Mesenteric fat pad (tissue), 1 donor: ENCODE data around the gene GAK. TPM values are rescaled to one million over a fixed set of nuclear protein-coding genes. Genes with fewer than 3 reads are reported as not detected.

Experiments
- DNase-seq: peaks from one replicate; pipeline ENCODE4 v3.0.0-alpha.2; 2020; ENCODE audit warnings: low spot score
- total RNA-seq: library from RNA; stranded (reverse); fragmentation: NEBNext Ultra II Directional; extraction: Animal tissue kit (Norgen Biotek cat#: 25700); gene quantifications from one replicate; pipeline ENCODE4 v1.2.1, GENCODE V29; 2021
- donor health status: DM: yes; HTN: yes; CAD: no.

Gene GAK
- total RNA-seq, 1 donor from 2014 or later: 91.3 TPM

DNA sequence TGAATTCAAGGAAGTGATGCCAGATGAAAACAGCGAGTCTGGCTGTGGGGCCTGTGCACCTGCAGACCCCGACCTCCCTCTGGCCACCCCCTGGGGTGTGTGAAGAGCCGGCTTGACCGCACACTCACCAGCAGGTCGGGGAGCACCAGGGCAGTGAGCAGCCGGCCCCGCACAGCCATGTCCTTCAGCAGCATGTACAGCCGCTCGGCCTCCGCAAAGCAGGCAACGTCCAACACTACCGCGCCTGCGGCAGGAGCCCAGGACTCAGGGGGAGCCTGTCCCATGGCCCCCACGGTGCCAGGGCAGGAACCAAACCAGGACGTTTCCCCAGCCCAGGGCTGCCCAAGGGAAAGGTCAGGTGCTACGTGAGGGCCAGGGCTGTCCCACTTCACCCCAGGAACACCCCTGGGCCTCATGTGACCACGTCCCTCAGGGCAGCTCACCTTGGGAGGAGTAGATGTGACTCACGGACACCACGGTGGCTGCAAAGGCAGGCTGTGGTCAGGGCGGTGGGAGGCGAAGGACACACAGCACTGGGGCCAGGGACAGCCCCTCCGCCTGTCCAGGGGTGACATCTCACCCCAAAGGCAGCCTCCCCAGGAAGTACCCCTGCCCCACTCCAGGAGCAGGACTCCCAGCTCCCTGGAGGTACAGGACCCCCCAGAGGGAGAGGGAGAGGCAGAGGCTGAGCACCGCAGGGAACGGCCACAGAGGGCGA lies 33.1 kb upstream of the GAK start:
- DNase-seq: no peak

DNA sequence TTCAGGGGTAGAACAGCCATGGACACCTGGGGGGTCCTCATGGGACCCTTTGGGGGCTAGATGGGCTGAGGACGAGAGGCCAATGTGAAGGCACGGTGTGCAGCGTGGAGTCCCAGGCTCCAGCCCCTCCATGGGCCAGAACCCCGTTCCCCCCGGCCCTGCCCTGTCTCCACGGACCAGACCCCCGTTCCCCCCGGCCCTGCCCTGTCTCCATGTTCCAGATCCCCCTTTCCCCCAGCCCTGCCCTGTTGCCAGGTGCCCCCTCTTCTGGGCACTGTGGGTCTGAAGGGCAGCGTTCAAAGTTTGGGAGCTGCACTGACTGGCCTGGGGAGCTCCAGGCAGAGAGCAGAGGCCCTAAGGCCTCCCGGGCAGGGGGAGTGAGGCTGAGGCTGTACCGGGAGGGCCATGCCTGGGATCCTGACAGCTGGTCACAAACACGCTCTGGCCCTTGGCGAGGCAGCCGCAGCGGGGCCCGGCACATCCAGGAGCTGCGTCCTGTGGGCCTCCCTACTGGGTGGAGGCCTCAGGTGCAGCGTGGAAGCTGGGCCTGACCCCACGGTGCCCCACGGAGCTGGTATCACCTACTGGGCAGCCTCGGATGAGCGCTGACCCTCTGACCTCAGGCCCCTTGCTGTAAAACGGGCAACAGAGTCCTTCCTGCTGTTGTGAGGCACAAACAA lies 32.4 kb upstream of the GAK start:
- no peak for DNase-seq

- no peak for DNase-seq
These were observed 31.4 kb upstream of the GAK start for GRCh38 chr4:963276-964225.

DNA sequence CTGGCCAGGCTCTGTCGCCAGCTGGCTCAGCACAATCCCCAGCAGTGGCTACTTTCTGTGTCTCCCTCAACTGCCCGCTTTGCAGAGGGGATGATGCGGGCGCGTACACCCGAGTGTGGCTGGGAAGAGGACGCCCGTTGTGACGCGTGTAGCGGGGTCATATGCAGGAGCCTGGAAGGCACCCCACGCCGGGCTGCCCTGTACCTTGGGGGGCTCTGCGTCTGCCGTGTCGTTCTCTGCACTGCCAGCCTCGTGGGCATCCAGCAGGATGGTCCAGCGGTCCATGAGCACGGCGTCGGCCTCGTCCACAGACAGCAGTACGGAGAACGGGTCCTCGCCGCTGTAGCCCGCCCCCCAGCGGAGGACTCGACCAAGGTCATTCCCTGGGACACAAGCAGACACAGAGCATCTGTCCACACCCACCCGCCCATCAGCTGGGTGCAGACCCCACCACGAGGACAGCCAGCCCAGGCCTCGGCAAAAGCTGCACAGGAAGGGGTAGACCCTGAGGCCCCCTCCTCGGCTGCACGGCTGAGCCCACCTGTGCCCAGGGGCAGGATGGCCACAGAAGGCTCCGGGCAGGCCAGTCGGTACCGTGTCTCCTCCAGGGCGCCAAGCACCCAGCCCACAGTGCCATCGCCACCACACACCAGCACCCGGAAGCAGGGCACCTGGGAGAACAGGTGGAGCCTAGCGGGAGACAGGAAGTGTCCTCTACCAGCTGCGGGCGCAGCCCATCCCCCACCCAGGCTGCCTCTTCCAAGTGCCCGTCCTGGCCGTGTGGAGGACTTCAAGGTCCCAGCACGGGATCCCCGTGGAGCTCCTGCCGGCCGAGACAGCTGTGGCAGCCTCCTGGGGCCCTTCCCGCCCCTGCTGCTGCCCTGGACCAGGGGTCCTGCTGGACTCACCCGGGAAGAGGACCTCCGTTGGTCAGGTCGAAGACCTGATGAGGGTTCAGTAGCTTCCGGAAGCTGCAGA lies 30.4 kb upstream of the GAK start:
- DNase-seq: no peak

DNA sequence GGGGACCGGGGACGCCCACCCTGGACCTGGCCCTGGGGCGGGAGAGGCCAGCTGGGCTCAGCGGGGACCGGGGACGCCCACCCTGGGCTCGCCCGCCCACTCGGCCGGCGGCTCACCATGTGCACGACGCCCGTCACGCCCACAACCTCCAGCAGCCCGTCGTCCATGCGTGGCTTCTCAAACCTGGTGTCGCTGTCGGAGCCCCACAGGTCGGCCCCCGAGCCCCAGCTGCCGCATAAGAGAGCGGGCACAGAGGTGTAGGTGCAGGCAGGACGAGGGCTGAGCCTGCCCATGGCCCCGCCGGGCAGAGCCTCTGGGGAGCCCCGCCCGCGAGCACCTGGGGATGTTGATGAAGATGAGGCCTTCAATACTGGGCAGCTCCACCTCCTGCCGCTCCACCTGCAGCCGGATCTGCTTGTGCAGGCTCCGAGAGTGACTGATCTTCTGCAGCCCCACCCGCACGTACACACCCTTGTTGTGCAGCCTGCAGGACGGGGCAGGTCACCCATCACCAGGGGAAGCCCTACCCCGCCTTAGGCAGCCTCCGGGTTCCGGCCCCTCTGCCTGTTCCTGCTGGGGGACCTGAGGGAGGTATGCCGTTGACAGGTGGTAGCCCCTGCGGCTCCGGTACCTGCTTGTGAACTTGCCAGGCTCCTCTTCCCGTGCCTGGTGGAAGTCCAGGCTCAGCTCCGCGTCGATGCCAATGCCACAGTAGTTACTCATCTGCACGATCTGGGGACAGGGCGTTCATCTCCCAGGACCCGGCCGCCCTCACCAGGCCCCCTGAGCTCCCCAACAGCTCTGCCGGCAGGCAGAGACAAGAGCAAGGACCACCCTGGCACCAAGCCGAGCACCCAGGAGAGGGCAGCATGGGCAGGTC lies 29.5 kb upstream of the GAK start:
- DNase-seq: no peak

DNA sequence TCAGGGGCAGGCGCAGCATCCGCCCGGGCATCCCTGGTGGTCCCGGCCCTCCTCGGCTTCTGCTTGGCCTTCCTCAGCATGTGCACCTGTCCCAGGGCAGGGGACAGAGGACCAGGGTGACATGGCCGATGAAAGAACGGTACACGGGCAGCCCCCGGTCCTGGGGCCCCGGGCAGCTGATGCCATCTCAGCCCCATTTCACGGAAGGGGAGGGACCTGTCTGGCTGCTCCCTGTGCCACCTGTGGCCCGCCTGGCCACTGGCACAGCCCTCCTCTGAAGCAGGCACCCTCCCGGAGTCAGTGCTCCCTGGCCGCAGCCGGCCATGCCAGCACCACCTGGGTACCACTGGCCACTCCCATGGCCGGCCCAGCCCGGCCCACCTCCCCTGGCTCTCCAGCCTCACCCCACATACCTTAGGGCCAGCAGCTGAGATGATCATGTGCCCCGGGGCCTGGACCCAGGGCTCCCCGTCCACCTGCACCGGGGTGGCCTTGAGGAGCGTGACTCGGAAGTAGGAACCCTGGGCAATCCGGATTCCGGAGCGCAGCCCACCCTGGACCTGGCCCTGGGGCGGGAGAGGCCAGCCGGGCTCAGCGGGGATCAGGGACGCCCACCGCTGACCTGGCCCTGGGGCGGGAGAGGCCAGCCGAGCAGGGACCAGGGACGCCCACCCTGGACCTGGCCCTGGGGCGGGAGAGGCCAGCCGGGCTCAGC lies 28.7 kb upstream of the GAK start:
- DNase-seq: no peak

- no peak for DNase-seq
These were observed 28.1 kb upstream of the GAK start for GRCh38 chr4:960140-960635.

DNA sequence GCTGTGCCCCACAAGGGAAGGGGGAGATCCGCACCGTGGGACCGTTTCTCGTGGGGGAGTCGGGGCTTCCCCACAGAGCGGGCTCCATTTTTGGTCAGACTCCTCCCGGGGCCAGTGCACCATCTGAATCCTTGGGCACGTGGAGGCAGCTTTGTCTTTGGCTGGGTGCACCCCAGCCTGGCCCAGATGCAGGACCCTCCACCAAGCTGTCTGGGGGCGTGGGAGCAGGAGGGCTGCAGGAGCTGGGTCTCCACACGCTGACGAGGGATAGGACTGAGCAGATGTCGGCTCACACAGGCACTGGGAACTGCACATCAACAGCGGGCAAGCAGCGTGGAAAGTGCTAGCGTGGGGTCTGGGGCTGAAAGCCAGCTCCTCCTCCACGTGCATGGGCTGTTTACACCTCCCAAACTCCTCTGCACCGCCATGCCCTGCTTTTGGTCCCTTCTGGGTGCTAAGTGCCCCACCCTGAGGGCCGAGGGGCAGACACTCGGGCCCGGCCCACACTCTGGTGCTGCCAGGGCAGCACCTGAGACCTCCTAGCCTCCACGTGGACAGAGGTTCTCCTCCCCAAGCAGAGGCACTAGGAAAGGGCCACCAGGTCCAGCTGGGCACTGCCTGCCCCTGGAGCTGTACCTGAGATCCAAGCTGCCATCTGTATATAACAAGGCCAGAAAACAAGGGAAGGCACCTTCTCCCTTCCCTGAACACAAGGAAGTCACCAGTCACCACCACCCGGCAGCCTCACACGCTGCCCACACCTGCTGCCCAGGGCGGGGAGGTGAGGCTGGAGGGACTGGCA lies 27.4 kb upstream of the GAK start:
- DNase-seq: no peak

DNA sequence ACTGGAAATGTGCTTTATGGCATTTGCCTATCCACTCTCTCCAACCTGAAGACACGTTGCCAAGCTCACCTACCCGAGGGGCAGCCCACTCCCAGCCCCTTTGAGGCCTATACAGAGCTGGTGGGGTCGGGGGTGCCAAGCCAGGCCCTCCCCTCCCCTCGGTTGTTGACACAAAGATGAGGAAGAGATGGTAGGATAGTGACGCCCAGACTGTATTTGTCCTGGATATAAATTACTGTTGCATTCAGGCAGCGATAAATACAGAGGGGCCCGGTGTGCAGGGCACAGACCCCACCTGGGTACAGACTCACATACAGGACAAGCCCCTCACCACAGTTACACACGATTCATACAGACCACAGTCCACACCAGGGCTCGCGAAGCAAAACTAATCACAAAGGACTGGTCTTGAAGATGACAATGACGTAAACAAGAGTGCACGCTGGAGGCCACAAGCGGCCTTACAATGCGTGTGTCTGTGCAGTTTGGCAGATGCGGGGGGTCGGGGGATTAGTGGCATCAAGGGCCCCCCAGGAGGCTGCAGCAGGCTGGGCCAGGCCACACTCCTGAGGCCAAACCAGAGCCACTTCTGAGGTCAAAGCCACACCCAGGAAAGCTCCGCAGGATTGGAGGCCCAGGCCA lies 26.7 kb upstream of the GAK start:
- DNase-seq: no peak

GRCh38 chr4:958314-958665 lies 26.2 kb upstream of the GAK start:
- no peak for DNase-seq

GRCh38 chr4:957581-958313 lies 25.6 kb upstream of the GAK start:
- DNase-seq: no peak

- DNase-seq: no peak
These were observed 25.1 kb upstream of the GAK start for GRCh38 chr4:957231-957580.

DNA sequence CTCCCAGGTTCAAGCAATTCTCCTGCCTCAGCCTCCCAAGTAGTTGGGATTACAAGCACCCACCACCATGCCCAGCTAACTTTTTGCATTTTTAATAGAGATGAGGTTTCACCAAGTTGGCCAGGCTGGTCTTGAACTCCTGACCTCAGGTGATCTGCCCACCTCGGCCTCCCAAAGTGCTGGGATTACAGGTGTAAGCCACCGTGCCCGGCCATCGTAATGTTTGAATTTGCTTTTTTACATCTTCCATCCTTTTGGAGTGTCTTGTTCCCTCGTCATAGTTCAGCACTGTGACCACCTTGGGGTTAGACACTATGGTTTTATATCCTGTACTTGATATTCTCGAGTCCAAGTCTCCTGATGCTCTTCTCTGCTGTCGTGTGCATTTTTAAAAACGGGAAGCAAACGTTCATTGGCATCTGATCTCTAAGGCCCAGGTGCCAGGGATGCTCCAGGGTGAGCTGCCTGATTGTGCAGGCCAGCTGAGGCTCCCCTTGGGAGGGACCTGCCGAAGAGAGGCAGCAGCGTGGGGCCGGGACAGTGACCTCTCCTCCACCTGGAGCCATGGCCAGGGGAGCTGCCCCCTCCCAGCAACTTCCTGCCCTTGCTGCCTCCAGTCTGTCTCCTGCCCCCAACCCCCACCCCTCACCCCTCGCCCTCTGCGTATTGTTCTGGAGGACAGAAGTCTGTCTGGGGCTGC lies 24.6 kb upstream of the GAK start:
- DNase-seq: no peak

GRCh38 chr4:955931-956381 lies 23.8 kb upstream of the GAK start:
- DNase-seq: no peak

GRCh38 chr4:955161-955921 lies 23.2 kb upstream of the GAK start:
- DNase-seq: no peak
